Natural killer cell (primary cell): Measurements from ENCODE around the gene FER. TPM values are rescaled to one million over a fixed set of nuclear protein-coding genes. Genes with fewer than 3 reads are reported as not detected.

Experiments
- ATAC-seq, 3 donors: fragments of 150-1000 bp in 2 of 3; fragments of 200-7000 bp in 1 of 3; cut with Tn5 transposase; 1 replicate in 1 of 3; 2 replicates in 2 of 3; pipeline ENCODE4 v1.10.0; 2021; ENCODE audit warnings: mild to moderate bottlenecking in 2 of 3, moderate library complexity in 2 of 3
- DNase-seq, 2 donors: peaks; one replicate each; pipeline versions ENCODE4 v3.0.0 to v3.0.0-alpha.2; 2013 to 2021; ENCODE audit warnings: mixed read lengths in 1 of 2
- H3K27ac ChIP-seq: one replicate; pipeline ENCODE4 v1.5.1; 2013; ENCODE audit warnings: mild to moderate bottlenecking, low read length
- H3K27me3 ChIP-seq: one replicate; pipeline ENCODE4 v1.6.1; 2013; ENCODE audit warnings: low read length; ENCODE audit not compliant: control insufficient read depth, insufficient read depth
- H3K36me3 ChIP-seq: one replicate; pipeline ENCODE4 v1.6.1; 2013; ENCODE audit warnings: low read length; ENCODE audit not compliant: control insufficient read depth, insufficient read depth
- H3K4me1 ChIP-seq: one replicate; pipeline ENCODE4 v1.6.1; 2013; ENCODE audit warnings: low read length; ENCODE audit not compliant: control insufficient read depth, insufficient read depth
- H3K4me3 ChIP-seq: one replicate; pipeline ENCODE4 v1.5.1; 2013; ENCODE audit warnings: low read length
- H3K9me3 ChIP-seq: one replicate; pipeline ENCODE4 v1.6.1; 2013; ENCODE audit warnings: low read length; ENCODE audit not compliant: control insufficient read depth, insufficient read depth
- H3K27ac Mint-ChIP-seq, 2 donors: one replicate each; pipeline ENCODE4 v1.8.0; 2022; ENCODE audit warnings: mild to moderate bottlenecking in 2 of 2, mixed read lengths in 2 of 2, moderate library complexity in 1 of 2
- H3K27me3 Mint-ChIP-seq, 2 donors: one replicate each; pipeline ENCODE4 v1.8.0; 2022; ENCODE audit warnings: low read depth in 2 of 2, mixed read lengths in 2 of 2
- H3K36me3 Mint-ChIP-seq: one replicate; pipeline ENCODE4 v1.8.0; 2022; ENCODE audit warnings: mixed read lengths
- H3K4me1 Mint-ChIP-seq, 2 donors: one replicate each; pipeline ENCODE4 v1.8.0; 2022; ENCODE audit warnings: mixed read lengths in 2 of 2
- H3K4me3 Mint-ChIP-seq: one replicate; pipeline ENCODE4 v1.8.0; 2022; ENCODE audit warnings: mild to moderate bottlenecking, moderate library complexity, mixed read lengths
- H3K9me3 Mint-ChIP-seq, 2 donors: one replicate each; pipeline ENCODE4 v1.8.0; 2022; ENCODE audit warnings: mixed read lengths in 2 of 2
- CTCF ChIP-seq: fragments of 200-600 bp; IDR thresholded peaks from one replicate; pipeline ENCODE4 v1.8.0; 2022; ENCODE audit warnings: antibody characterized with exemption
- WGBS: methylation state at CpG from one replicate; pipeline ENCODE4 v1.1.7; 2013; ENCODE audit warnings: missing lambda C conversion rate; ENCODE audit not compliant: insufficient coverage; 5-methylcytosine and 5-hydroxymethylcytosine counted together
- intact Hi-C: fragments of 100-400 bp; cut with micrococcal nuclease; formaldehyde crosslinking; loops from one replicate; pipeline ENCODE4 v1.14.2; 2022
- total RNA-seq, 4 donors: library from RNA; stranded (reverse); fragments of 120-200 nt in 1 of 4; gene quantifications; one replicate each; pipeline versions ENCODE4 v1.2.3 to v1.2.4, GENCODE V29; 2013 to 2022

Gene FER
- total RNA-seq, 3 donors from 2014 or later (not counting 1 experiment from before 2014, with no cell fraction given) = 17.3 to 25.2 (median 19.4) TPM

- no peaks in the 10 kb centered on the region for H3K9me3 ChIP-seq
- Mint-ChIP-seq H3K9me3 (peaks cover 0 to 4% of the 10 kb centered on the region in 2 donors), H3K27me3 (no peaks in the 10 kb centered on the region), H3K36me3 (peaks cover 6% of the 10 kb centered on the region), H3K4me3 (no peak overlapping the region), H3K27ac (no peak overlapping the region), H3K4me1 (no peaks in the 10 kb centered on the region)
- no peak overlapping the region for H3K4me3 ChIP-seq
- no peak for ATAC-seq
- H3K36me3 ChIP-seq = no peaks in the 10 kb centered on the region
- DNase-seq = no peak
- WGBS = 90% methylated on average over 5 of the region's 5 CpGs
- intact Hi-C loops = no loop called here
- no peak for TF ChIP-seq CTCF
- no peaks in the 10 kb centered on the region for H3K27me3 ChIP-seq
- H3K27ac ChIP-seq = no peak overlapping the region
- no peaks in the 10 kb centered on the region for H3K4me1 ChIP-seq
These were observed 71.0 kb downstream of the FER start for GRCh38 chr5:108818613-108819272.

GRCh38 chr5:108820983-108821382 is 73.3 kb downstream of the FER start:
- WGBS = 98% methylated on average over 3 of the region's 3 CpGs
- Mint-ChIP-seq H3K4me3 (no peak overlapping the region), H3K27ac (no peak overlapping the region), H3K9me3 (peaks cover 0 to 4% of the 10 kb centered on the region in 2 donors), H3K27me3 (no peaks in the 10 kb centered on the region), H3K4me1 (peaks cover 6 to 8% of the 10 kb centered on the region in 2 donors), H3K36me3 (peaks cover 6% of the 10 kb centered on the region)
- H3K9me3 ChIP-seq = no peaks in the 10 kb centered on the region
- no peak for ATAC-seq
- no peaks in the 10 kb centered on the region for H3K36me3 ChIP-seq
- no peak overlapping the region for H3K4me3 ChIP-seq
- H3K27me3 ChIP-seq = no peaks in the 10 kb centered on the region
- H3K27ac ChIP-seq = no peak overlapping the region
- intact Hi-C loops = no loop called here
- DNase-seq = no peak
- TF ChIP-seq CTCF = no peak
- no peaks in the 10 kb centered on the region for H3K4me1 ChIP-seq

GRCh38 chr5:108822211-108822947 is 74.7 kb downstream of the FER start:
- no peaks in the 10 kb centered on the region for H3K9me3 ChIP-seq
- ATAC-seq (no peak), DNase-seq (no peak)
- H3K36me3 ChIP-seq = no peaks in the 10 kb centered on the region
- TF ChIP-seq CTCF = no peak
- H3K4me1 ChIP-seq = no peaks in the 10 kb centered on the region
- Mint-ChIP-seq H3K9me3 (peaks cover 0 to 4% of the 10 kb centered on the region in 2 donors), H3K36me3 (peaks cover 6% of the 10 kb centered on the region), H3K4me1 (peaks cover 6 to 8% of the 10 kb centered on the region in 2 donors), H3K27me3 (no peaks in the 10 kb centered on the region), H3K4me3 (no peak overlapping the region), H3K27ac (no peak overlapping the region)
- no peak overlapping the region for H3K4me3 ChIP-seq
- intact Hi-C loops = no loop called here
- WGBS = 94% methylated on average over 7 of the region's 7 CpGs
- no peaks in the 10 kb centered on the region for H3K27me3 ChIP-seq
- H3K27ac ChIP-seq = no peak overlapping the region
